ENCODE measurements around the gene PITX2.

PITX2 gene

GRCh38 chr4:110622841-110623717 lies at the start of gene PITX2:
TSS of gene PITX2 (minus strand) at chr4:110623077. CDS start at chr4:110622460, 617 bp downstream.
- peak in 1 of 58 donors; percentile 2 for DNase-seq

DNA sequence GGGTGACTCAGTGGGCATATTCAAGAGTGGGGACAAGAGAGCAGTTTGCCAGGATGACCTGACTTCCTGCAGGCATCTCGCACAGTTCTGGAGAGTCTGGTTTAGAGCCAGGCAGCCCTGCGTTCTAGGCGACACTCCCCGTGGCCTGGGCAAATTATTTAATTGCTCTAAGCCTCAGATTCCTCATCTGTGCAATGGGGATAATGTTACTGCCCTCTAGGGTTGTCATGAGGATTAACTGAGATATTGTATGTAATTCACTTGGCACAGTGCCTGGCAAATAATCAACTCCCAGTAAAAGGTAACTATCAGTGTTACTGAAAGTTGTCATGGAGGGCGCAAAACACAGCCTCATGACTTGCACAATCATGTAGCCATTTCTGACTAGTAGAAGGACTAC lies 48.8 kb upstream of the PITX2 start:
- no peak for DNase-seq

GRCh38 chr4:110669663-110670062 lies 46.8 kb upstream of the PITX2 start:
- no peak for DNase-seq

DNA sequence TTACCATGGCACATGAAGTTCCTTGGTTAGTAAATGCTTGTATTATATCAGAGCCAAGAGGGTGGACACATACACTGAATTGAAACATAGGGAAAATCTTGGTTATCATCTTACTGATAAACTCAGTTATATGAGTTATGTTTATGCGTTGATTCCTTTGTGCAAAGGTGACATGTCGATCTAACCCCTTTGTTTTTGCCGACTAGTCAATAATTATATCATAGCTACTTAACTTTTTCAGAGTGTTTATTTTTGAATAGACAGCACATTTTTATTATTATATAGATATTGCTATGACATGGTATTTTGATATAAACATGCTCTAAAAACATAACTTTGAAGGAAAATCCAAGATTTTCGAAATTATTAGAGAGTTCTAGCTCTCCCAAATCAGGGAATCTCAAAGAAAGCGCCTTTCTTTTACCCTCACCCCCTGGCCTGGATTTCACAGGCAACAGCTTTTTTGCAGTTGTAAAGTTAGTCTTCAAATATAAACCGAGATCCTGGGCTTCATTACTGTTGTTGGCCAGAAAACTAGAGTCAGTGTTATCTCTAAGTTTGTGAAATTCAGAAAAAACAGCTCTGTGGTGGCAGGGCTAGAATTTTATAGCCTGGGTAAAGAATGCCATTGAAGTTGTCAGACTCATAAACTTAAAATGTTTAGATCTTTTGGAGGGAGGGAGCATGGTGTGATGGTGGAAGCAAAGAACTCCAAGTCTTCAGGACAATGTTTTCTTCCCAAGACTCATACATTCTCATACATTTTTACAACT lies 45.8 kb upstream of the PITX2 start:
- DNase-seq, result no peak

- DNase-seq, result no peak
Measured at GRCh38 chr4:110667670-110668069, 44.8 kb upstream of the PITX2 start.

GRCh38 chr4:110666030-110666429 lies 43.2 kb upstream of the PITX2 start:
- DNase-seq, result no peak

GRCh38 chr4:110663738-110664444 lies 41.0 kb upstream of the PITX2 start:
- DNase-seq, result no peak

DNA sequence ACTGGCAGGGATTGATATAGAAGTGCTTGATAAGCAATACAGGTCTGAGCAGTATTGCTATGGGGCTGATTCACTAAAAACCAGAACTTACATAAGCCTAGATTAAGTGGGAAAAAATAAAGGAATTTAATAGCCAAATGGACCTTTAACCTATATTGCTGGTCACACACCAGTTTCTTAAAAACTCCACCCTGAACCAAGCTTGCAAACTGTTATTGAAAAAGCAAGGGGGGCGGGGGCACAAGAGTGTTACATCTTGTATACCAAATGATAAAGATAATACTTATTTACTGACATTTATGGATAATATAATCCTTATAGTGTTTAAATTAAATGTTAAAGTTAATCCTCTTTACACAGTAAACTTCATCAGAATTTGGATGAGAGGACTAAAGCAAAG lies 40.3 kb upstream of the PITX2 start:
- DNase-seq, result no peak

GRCh38 chr4:110660755-110661154 lies 37.9 kb upstream of the PITX2 start:
- DNase-seq, result no peak

GRCh38 chr4:110654254-110654635 lies 31.4 kb upstream of the PITX2 start:
- no peak for DNase-seq

DNA sequence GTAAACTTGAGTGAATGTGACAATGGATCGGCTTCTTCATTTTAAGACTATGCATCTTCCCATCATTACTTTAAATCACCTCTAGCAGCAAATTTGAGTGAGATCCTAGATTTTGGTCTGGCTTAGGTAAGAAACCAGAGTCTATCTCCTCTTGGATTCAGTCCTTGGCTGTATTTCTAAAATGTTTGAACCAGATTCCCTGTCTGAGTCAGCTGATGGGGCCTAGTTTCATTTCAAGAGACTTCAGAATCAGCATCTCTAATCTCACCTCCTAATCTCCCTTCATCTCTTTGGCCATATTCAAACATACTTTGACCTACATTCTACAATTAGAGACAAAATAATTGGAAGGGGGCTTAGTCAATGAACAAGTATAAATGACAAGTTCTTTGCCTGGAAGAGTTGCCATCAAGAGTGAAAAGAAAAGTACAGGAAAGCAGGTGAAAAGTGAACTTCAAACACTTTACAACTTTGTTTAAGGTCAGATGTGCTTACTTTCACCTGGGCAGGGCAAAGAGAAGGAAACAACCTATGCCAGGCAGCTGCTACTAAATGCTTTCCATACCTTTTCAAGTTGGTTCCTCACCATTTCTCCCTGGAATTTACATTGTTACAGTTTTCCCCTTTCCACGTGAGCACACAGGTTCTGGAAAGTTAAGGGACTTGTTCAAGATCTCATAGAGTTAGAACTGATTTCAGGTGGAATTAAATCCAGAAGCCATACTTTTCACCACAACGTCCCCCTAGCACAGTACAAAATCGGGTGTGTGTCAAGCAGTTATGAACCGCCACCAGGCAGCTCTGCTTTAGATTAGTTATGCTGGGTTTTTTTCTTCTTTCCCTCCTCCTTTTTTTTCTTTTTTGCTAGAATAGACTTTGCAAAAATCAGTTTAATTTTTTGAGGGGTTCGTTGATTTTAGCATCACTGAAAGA lies 30.7 kb upstream of the PITX2 start:
- no peak for DNase-seq

- DNase-seq, result no peak
Measured at GRCh38 chr4:110644008-110644407, 21.1 kb upstream of the PITX2 start.

- DNase-seq, result no peak
Measured at GRCh38 chr4:110643096-110643495, 20.2 kb upstream of the PITX2 start.

GRCh38 chr4:110641218-110641617 lies 18.3 kb upstream of the PITX2 start:
- DNase-seq, result no peak

- no peak for DNase-seq
Measured at GRCh38 chr4:110640576-110640975, 17.7 kb upstream of the PITX2 start.

DNA sequence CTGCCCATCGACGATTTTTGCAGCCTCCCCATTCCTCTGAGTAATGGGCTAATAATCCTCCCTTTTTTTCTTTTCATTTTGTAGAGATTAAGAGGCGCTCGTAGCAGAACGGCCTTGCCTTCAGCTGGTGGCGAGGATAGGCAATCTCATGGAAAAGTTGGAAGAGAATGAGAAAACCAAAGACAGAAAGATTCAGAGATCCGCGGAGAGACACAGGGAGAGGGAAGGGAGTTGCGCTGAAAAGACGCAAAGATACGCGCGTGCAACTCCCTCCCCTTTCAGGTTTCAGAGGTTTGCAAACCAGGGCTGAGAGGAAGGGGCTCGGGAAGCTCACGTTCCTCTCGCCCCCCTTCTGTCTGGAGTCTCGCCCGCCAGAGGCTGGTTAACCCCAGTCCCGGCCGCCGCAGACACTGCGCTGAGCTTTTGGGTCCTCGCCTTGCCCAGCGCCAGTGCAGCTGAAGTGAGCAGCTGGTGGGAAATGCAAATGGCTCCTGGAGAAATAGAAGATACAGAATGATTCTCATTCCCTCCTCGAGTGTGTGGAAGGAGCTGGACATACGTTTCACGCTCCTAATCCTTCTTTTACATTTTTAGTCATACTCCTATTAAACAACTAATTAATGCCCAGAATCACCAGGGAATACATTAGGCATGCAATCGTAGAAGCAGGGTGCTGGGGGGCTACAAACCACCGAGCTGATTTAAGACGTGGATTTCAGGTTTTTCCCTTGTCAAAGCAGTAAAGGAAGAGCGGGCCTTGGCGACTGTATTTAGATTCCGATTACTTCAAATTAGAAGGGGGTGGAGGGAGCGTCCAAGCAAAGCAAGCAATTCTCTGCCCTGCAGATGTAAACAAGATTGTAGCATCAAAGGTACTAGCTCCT lies 16.6 kb upstream of the PITX2 start:
- no peak for DNase-seq

DNA sequence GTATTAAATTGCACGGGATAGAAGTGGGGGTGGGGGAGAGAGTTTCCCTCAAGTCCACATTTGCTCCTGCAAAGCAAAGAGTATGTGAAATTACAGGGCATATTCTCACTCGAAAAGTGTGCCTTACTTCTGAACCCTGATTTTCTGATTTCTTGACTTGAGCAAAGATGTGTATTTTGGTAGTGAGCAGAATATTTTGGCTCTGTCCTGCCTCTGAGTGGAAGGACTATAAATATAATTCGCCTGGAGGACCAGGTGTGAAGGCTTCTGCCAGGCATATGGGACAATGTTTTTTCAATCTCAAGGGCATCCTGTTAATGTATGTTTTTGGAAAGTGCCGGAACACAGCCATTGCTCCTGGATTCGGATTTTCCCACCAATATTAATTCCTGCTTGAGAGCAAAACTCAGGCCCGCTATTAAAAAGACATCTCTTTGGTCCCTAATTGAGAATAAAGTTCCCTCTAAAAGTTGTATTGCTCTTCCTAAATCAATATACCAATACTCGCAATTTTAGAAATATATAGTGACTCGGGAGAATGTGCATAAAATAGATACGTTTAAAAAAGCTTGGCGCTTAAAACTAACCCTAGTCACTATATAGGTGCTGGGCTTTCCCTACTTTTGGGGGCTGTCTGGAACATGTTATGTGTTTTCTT lies 15.3 kb upstream of the PITX2 start:
- DNase-seq, result no peak

DNA sequence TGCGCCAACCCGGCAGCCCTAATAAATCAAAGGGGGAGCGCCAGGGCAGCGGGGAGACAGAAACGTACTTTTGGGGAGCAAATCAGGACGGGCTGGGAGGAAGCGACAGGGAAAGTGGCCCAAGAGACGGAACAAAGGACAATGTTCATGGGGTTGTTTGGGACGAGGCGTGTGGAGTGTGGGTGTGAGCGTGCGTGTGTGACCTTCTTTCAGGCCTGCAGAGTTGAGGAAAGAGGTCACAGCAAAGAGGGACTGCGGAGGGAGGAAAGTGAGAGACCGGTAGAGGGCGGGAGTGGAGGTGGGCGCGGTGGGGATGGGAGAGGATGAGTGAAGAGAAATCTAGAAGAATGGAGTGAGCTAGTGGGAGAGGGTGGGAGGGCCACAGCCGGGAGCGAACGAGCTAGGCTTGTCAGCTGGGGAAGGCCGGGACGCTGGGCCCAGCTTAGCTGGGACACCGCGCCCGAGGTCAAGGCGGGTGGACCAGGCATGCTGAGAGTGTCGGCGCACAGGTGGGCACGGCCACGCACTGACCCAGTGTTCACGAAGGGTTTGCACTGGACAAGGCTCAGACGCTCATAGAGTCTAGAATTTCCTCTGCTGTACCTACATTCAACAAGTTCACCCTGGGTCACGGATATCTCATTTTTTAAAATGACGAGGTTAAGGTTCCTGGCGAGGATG lies 14.7 kb upstream of the PITX2 start:
- DNase-seq, result no peak

Measured in anterior cingulate cortex (tissue), 58 donors.